HG03460 (cell line): Measurements from ENCODE around the gene FLNB.
"Not testable (repeated sequence)": the region's sequence is repeated elsewhere in the genome, so short reads cannot be mapped to it uniquely, and the experiment has no call there.

ENCODE experiments used
- ATAC-seq: cut with Tn5 transposase; IDR thresholded peaks from one replicate; pipeline ENCODE4 v1.9.1; 2021; ENCODE audit not compliant: unreplicated experiment

Gene FLNB

GRCh38 chr3:58198804-58199203 lies 190.6 kb downstream of the FLNB start:
- no peak for ATAC-seq

- no peak for ATAC-seq
These were observed 192.0 kb downstream of the FLNB start for GRCh38 chr3:58200121-58200709.

GRCh38 chr3:58200846-58201355 lies 192.7 kb downstream of the FLNB start:
- ATAC-seq: no peak

- not testable (repeated sequence) for ATAC-seq
These were observed 193.2 kb downstream of the FLNB start for GRCh38 chr3:58201451-58201850.

GRCh38 chr3:58202917-58203360 lies 194.7 kb downstream of the FLNB start:
- peak; percentile 69 for ATAC-seq

GRCh38 chr3:58203541-58203940 lies 195.3 kb downstream of the FLNB start:
- no peak for ATAC-seq

- no peak for ATAC-seq
These were observed 196.5 kb downstream of the FLNB start for GRCh38 chr3:58204720-58205119.

- ATAC-seq: no peak
These were observed 197.8 kb downstream of the FLNB start for GRCh38 chr3:58205981-58206380.

- no peak for ATAC-seq
These were observed 198.3 kb downstream of the FLNB start for GRCh38 chr3:58206406-58207011.

GRCh38 chr3:58207954-58208353 lies 199.7 kb downstream of the FLNB start:
- no peak for ATAC-seq

- ATAC-seq: no peak
These were observed 201.7 kb downstream of the FLNB start for GRCh38 chr3:58209933-58210332.

- no peak for ATAC-seq
These were observed 202.7 kb downstream of the FLNB start, which contains the start of gene DNASE1L3 for GRCh38 chr3:58210761-58211460. TSS of gene DNASE1L3 (minus strand) at chr3:58210972. CDS start at chr3:58210906, 66 bp downstream.

GRCh38 chr3:58214484-58215316 lies 206.5 kb downstream of the FLNB start:
- ATAC-seq: peak; percentile 79

GRCh38 chr3:58215317-58216025 lies 207.2 kb downstream of the FLNB start:
- peak; percentile 6 for ATAC-seq

- no peak for ATAC-seq
These were observed 208.4 kb downstream of the FLNB start for GRCh38 chr3:58216496-58217195.

GRCh38 chr3:58217209-58217811 lies 209.1 kb downstream of the FLNB start:
- peak; percentile 31 for ATAC-seq

- no peak for ATAC-seq
These were observed 210.7 kb downstream of the FLNB start for GRCh38 chr3:58218904-58219303.
